ENCODE results near the gene CDH8.

Gene CDH8

GRCh38 chr16:61820820-61821219, 215.4 kb downstream of the CDH8 start:
- Histone ChIP-seq H3K36me3 (ENCODE audit: low read length) (no peaks in the 10 kb centered on the region), H3K4me3 (ENCODE audit: insufficient read depth, low read length, poor library complexity, severe bottlenecking) (no peak overlapping the region), H3K27me3 (ENCODE audit: low read length) (no peaks in the 10 kb centered on the region), H3K9ac (ENCODE audit: low read length) (no peak overlapping the region), H3K4me2 (ENCODE audit: low read depth, low read length, poor library complexity, severe bottlenecking) (no peak overlapping the region), H2AFZ (ENCODE audit: low read depth, low read length, severe bottlenecking) (no peak overlapping the region), H3K79me2 (ENCODE audit: insufficient read depth, low read length) (no peaks in the 10 kb centered on the region), H3K27ac (ENCODE audit: low read depth, low read length) (no peak overlapping the region), H3F3A (ENCODE audit: insufficient read depth) (no peaks in the 10 kb centered on the region), H3K9me3 (ENCODE audit: insufficient read depth, low read length) (no peaks in the 10 kb centered on the region), H3K9me2 (replicated peaks; ENCODE audit: insufficient read depth, low read length) (no peaks in the 10 kb centered on the region), H4K20me1 (ENCODE audit: low read depth, low read length) (no peaks in the 10 kb centered on the region)
- TF ChIP-seq, protein P1, sequence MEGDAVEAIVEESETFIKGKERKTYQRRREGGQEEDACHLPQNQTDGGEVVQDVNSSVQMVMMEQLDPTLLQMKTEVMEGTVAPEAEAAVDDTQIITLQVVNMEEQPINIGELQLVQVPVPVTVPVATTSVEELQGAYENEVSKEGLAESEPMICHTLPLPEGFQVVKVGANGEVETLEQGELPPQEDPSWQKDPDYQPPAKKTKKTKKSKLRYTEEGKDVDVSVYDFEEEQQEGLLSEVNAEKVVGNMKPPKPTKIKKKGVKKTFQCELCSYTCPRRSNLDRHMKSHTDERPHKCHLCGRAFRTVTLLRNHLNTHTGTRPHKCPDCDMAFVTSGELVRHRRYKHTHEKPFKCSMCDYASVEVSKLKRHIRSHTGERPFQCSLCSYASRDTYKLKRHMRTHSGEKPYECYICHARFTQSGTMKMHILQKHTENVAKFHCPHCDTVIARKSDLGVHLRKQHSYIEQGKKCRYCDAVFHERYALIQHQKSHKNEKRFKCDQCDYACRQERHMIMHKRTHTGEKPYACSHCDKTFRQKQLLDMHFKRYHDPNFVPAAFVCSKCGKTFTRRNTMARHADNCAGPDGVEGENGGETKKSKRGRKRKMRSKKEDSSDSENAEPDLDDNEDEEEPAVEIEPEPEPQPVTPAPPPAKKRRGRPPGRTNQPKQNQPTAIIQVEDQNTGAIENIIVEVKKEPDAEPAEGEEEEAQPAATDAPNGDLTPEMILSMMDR (IDR thresholded peaks at IDR 0.05; ENCODE audit: insufficient read depth, low read length, poor library complexity, severe bottlenecking) = no peak
- TF ChIP-seq EZH2phosphoT487 (conservative IDR thresholded peaks at IDR 0.05; ENCODE audit: low read length) = no peak

DNA sequence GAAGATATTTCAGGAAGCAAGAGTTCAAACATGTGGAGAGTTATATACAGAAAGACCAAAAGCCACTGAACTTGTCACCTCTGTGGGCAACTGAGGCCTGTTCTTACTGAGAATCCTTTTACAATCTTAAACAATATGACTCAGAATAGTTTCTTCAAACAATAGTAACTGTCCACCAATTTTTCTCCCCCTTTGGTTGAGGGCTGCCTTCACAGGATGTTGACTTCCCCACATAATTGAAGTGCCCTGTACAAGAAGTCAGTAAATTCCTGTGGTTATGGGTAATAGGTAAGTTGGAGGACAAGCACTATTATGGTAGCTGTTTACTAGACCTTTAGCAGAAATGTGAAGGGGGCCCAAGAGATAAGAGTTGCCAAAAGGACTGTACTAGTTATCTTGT, 215.8 kb downstream of the CDH8 start:
- no peaks in the 10 kb centered on the region for H3F3A ChIP-seq (ENCODE audit: insufficient read depth)
- H4K20me1 ChIP-seq (ENCODE audit: low read depth, low read length) = no peaks in the 10 kb centered on the region
- H3K79me2 ChIP-seq (ENCODE audit: insufficient read depth, low read length) = no peaks in the 10 kb centered on the region
- H3K36me3 ChIP-seq (ENCODE audit: low read length) = no peaks in the 10 kb centered on the region
- H3K27ac ChIP-seq (ENCODE audit: low read depth, low read length) = no peak overlapping the region
- H3K4me2 ChIP-seq (ENCODE audit: low read depth, low read length, poor library complexity, severe bottlenecking) = no peak overlapping the region
- TF ChIP-seq EZH2phosphoT487 (conservative IDR thresholded peaks at IDR 0.05; ENCODE audit: low read length) = no peak
- no peak overlapping the region for H3K4me3 ChIP-seq (ENCODE audit: insufficient read depth, low read length, poor library complexity, severe bottlenecking)
- H3K27me3 ChIP-seq (ENCODE audit: low read length) = no peaks in the 10 kb centered on the region
- no peak overlapping the region for H3K9ac ChIP-seq (ENCODE audit: low read length)
- no peaks in the 10 kb centered on the region for H3K9me3 ChIP-seq (ENCODE audit: insufficient read depth, low read length)
- no peak overlapping the region for H2AFZ ChIP-seq (ENCODE audit: low read depth, low read length, severe bottlenecking)
- H3K9me2 ChIP-seq (replicated peaks; ENCODE audit: insufficient read depth, low read length) = no peaks in the 10 kb centered on the region

DNA sequence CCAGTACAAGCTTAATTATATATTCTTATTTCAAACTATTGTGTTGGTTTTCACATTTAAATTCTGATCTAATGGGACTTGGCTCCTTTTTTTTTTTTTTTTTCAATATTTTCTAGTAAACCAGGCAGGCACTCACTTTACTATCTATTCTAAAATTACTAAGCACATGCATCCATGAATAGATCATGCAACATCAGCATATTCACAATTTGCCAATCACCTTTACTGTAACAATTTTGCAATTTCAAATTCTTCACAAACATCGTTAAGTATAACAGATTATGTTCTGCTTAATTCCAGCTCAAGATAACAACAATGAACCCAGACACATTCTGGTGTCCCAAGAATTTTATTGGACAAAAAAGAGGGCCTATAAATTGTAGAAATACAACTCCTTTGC, 217.4 kb downstream of the CDH8 start:
- Histone ChIP-seq H3F3A (ENCODE audit: insufficient read depth) (no peaks in the 10 kb centered on the region), H3K36me3 (ENCODE audit: low read length) (no peaks in the 10 kb centered on the region), H3K9ac (ENCODE audit: low read length) (no peak overlapping the region), H2AFZ (ENCODE audit: low read depth, low read length, severe bottlenecking) (no peak overlapping the region), H3K27ac (ENCODE audit: low read depth, low read length) (no peak overlapping the region), H3K9me3 (ENCODE audit: insufficient read depth, low read length) (no peaks in the 10 kb centered on the region), H3K4me2 (ENCODE audit: low read depth, low read length, poor library complexity, severe bottlenecking) (no peak overlapping the region), H3K27me3 (ENCODE audit: low read length) (no peaks in the 10 kb centered on the region), H4K20me1 (ENCODE audit: low read depth, low read length) (no peaks in the 10 kb centered on the region), H3K79me2 (ENCODE audit: insufficient read depth, low read length) (no peaks in the 10 kb centered on the region), H3K9me2 (replicated peaks; ENCODE audit: insufficient read depth, low read length) (no peaks in the 10 kb centered on the region), H3K4me3 (ENCODE audit: insufficient read depth, low read length, poor library complexity, severe bottlenecking) (no peak overlapping the region)
- TF ChIP-seq EZH2phosphoT487 (conservative IDR thresholded peaks at IDR 0.05; ENCODE audit: low read length) = no peak
- TF ChIP-seq, protein P1 (IDR thresholded peaks at IDR 0.05; ENCODE audit: insufficient read depth, low read length, poor library complexity, severe bottlenecking) = no peak

GRCh38 chr16:61817583-61818278, 218.5 kb downstream of the CDH8 start:
- TF ChIP-seq, protein P1 (IDR thresholded peaks at IDR 0.05; ENCODE audit: insufficient read depth, low read length, poor library complexity, severe bottlenecking) = no peak
- no peak for TF ChIP-seq EZH2phosphoT487 (conservative IDR thresholded peaks at IDR 0.05; ENCODE audit: low read length)
- no peaks in the 10 kb centered on the region for H3K36me3 ChIP-seq (ENCODE audit: low read length)
- H3K4me3 ChIP-seq (ENCODE audit: insufficient read depth, low read length, poor library complexity, severe bottlenecking) = no peak overlapping the region
- no peaks in the 10 kb centered on the region for H3K9me2 ChIP-seq (replicated peaks; ENCODE audit: insufficient read depth, low read length)
- no peak overlapping the region for H3K9ac ChIP-seq (ENCODE audit: low read length)
- no peaks in the 10 kb centered on the region for H3K79me2 ChIP-seq (ENCODE audit: insufficient read depth, low read length)
- H2AFZ ChIP-seq (ENCODE audit: low read depth, low read length, severe bottlenecking) = no peak overlapping the region
- no peak overlapping the region for H3K27ac ChIP-seq (ENCODE audit: low read depth, low read length)
- no peak overlapping the region for H3K4me2 ChIP-seq (ENCODE audit: low read depth, low read length, poor library complexity, severe bottlenecking)
- H3K9me3 ChIP-seq (ENCODE audit: insufficient read depth, low read length) = no peaks in the 10 kb centered on the region
- no peaks in the 10 kb centered on the region for H3F3A ChIP-seq (ENCODE audit: insufficient read depth)
- no peaks in the 10 kb centered on the region for H3K27me3 ChIP-seq (ENCODE audit: low read length)
- no peaks in the 10 kb centered on the region for H4K20me1 ChIP-seq (ENCODE audit: low read depth, low read length)
